Neural progenitor cell (in vitro differentiated cells): ENCODE measurements around the gene DGLUCY.

Experiments
- CTCF ChIP-seq: fragments of 200-600 bp; sonication (generic); IDR thresholded peaks from 2 replicates; pipeline ENCODE4 v1.5.1; 2017; ENCODE audit warnings: antibody characterized with exemption, mild to moderate bottlenecking
- EZH2 ChIP-seq: fragments of 200-600 bp; sonication (generic); IDR thresholded peaks from 2 replicates; pipeline ENCODE4 v1.6.1; 2017; ENCODE audit warnings: antibody characterized with exemption, mild to moderate bottlenecking, moderate library complexity
- EZH2phosphoT487 ChIP-seq: fragments of 200-600 bp; sonication (generic); IDR thresholded peaks from 2 replicates; pipeline ENCODE4 v1.6.1; 2017; ENCODE audit warnings: antibody characterized with exemption

GRCh38 chr14:91271639-91272038 lies 157.8 kb downstream of the DGLUCY start:
- TF ChIP-seq EZH2 (no peak), CTCF (no peak), EZH2phosphoT487 (no peak)
